Placental pericyte (primary cell): ENCODE measurements around the gene HNRNPH2. TPM values are rescaled to one million over a fixed set of nuclear protein-coding genes. Genes with fewer than 3 reads are reported as not detected.

Experiments
- total RNA-seq: library from RNA; depleted of rRNA; stranded (reverse); fragments of >200 nt; gene quantifications from 2 replicates; pipeline ENCODE4 v1.2.3, GENCODE V29; 2012

HNRNPH2 gene, protein sequence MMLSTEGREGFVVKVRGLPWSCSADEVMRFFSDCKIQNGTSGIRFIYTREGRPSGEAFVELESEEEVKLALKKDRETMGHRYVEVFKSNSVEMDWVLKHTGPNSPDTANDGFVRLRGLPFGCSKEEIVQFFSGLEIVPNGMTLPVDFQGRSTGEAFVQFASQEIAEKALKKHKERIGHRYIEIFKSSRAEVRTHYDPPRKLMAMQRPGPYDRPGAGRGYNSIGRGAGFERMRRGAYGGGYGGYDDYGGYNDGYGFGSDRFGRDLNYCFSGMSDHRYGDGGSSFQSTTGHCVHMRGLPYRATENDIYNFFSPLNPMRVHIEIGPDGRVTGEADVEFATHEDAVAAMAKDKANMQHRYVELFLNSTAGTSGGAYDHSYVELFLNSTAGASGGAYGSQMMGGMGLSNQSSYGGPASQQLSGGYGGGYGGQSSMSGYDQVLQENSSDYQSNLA
- total RNA-seq = 50.5 and 58.6 TPM in 2 replicates

DNA sequence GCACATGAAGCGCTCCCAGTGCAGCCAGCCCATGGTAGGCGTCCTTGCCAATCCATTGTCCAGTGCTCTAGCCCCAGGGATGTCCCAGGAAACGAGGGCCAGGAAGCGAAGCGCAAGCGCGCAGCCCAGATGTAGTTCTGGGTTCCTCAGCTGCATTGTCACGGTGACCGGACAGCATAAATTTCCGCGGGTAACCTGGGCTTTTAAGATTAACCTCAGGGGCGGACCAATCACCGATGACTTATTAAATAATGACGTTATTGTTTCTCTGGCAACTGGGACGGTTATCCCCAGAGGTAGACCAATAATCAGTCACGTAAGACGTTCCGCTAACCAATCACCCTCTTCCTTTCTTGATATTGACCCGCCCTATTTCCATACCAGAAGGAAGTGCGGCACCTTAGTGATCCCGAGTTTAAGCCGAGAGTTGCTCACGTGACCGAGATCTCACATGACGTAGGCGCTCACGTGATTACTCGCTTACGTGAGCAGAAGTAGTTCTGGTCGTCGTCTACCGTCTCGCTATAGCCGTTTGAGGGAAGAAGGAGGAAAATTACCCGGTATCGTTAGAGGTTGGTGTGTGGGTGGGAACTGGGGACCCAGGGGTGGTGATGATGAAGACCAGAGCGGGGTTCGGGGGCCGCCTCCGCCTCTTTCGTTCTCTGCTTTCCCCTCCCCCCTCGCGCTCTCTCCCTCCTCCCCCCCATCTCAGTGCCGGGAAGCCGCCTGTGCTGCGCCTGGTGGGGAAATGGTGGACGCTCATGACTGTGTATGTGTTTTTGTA lies at the start of gene HNRNPH2, which contains the start of gene GLA:
TSS of gene HNRNPH2 (plus strand) at position 475 of the 784 bp plus-strand sequence. CDS start 3,767 bp downstream, outside the sequence.
TSS of gene GLA (minus strand) at position 178 of the 784 bp plus-strand sequence. CDS start at position 156, 22 bp downstream.

DNA sequence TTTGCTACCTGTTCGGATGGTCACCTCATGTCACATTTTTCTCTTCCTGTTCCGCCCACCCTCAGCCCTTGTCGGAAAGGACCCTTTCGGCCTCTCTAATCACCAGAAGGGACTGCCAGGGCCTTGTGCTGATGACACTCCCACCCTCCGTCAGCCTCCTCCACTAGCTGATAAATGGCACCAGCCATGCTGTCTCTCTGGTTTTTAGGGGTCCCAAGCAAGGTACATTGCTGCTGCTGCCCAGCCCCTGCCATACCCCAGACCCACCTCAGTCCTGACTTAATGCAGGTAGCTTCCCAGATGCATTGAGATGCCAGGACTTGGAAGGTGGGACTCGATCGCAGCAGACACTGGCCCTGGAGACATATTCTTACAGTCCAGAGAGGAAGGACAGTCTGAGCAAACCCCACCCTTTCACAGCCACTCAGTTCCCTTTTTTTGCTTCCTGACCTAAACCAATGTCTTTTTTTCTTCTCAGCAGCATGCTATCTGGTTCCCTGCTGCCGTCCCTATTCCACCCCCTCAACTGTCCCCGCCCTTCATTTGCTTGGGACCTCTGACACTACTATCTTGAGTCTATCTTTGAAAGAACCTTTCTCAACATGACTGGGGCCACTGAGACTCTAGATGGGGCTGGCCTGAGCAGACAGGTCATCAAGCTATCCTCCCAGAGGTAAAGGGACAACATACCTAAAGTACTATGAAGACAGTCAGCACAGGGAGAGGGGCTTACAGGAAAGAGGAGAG lies 22.1 kb upstream of the HNRNPH2 start, which contains the start of gene BTK:
TSS of gene BTK (minus strand) at position 397 of the 747 bp plus-strand sequence. CDS start 10,907 bp downstream, outside the sequence.

DNA sequence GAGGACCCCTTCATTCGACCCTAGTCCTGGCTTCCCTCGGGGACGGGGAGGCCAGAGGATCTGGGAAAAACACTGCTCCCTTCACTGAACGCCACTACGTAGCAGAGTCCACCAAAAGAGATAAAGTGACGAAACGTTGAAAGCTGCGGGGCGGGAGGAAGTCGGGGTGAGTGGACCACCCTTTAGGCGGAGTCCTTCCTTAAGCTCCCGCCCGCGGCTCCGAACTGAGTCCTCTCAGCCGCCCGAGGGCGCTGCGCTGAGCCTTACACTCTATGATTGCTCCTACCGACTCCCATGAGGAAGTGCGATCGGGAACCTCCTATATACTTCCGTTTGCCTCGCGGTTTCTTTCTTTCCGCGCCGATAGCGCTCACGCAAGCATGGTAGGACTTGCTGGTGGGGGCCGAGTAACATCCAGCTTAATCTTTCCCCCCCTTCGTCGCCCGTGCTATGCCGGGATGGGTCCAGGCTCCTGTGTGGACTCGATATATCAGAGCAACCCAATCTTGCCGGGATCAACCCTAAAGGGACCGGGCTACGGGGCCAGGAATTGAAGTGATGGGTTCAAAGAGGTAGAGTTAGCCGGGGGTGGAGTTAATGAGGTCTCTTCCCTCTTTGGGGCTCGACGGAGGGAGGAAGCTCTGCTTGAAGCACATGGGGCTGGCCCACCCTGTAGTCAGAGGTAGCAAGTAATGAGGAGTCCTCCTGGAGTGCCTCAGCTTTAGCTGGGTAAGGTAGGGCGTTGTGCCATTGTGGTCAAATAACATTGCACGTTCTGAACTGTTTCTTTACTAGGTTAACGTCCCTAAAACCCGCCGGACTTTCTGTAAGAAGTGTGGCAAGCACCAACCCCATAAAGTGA lies 17.1 kb upstream of the HNRNPH2 start, which contains the start of gene RPL36A:
TSS of gene RPL36A (plus strand) at position 348 of the 862 bp plus-strand sequence. CDS start at position 381, 33 bp downstream.

Other genes with a start within 250 kb of the HNRNPH2 start
- 0.22 and 4.0 TPM in 2 replicates for gene DRP2, start 188.4 kb upstream of the HNRNPH2 start, total RNA-seq
- gene TAF7L, start 116.9 kb upstream of the HNRNPH2 start, total RNA-seq = 0.22 and 1.1 TPM in 2 replicates
- 2.8 and 6.3 TPM in 2 replicates for gene TIMM8A, start 59.5 kb upstream of the HNRNPH2 start, total RNA-seq
- gene BTK, start 22.0 kb upstream of the HNRNPH2 start, total RNA-seq = not detected in 2 replicates
- gene RPL36A, start 17.2 kb upstream of the HNRNPH2 start, total RNA-seq = 295 and 656 TPM in 2 replicates
- gene GLA, start 297 bp upstream of the HNRNPH2 start, total RNA-seq = 38.7 and 55.1 TPM in 2 replicates
- 2.2 and 3.3 TPM in 2 replicates for gene ARMCX4, start 77.2 kb downstream of the HNRNPH2 start, total RNA-seq
- gene ARMCX1, start 142.3 kb downstream of the HNRNPH2 start, total RNA-seq = 27.6 and 36.3 TPM in 2 replicates
- 24.9 and 31.8 TPM in 2 replicates for gene ARMCX6, start 209.8 kb downstream of the HNRNPH2 start, total RNA-seq
- 36.9 and 85.8 TPM in 2 replicates for gene ARMCX3, start 214.9 kb downstream of the HNRNPH2 start, total RNA-seq